ENCODE results near the gene NME2.

- no peak for TF ChIP-seq CTCF (IDR thresholded peaks at IDR 0.05; ENCODE audit: control extremely low read depth in 1 of 3, insufficient read depth in 1 of 3, low read depth in 1 of 3, low read length in 3 of 3)
- TF ChIP-seq EZH2 (IDR thresholded peaks at IDR 0.05; ENCODE audit: low read depth, low read length, severe bottlenecking): no peak
- no peak for TF ChIP-seq RBBP5 (IDR thresholded peaks at IDR 0.05; ENCODE audit: borderline replicate concordance, low read depth, low read length)
- no peak for TF ChIP-seq E2F6 (IDR thresholded peaks at IDR 0.05)
- TF ChIP-seq ATF2 (IDR thresholded peaks at IDR 0.05; ENCODE audit: low read length): no peak
Measured at GRCh38 chr17:51197754-51198153, 31.5 kb downstream of the NME2 start.

Data from H1 (cell line).